ENCODE measurements around the gene ATP6V1B1. TPM values are rescaled to one million over a fixed set of nuclear protein-coding genes. Genes with fewer than 3 reads are reported as not detected.

Gene ATP6V1B1
- total and polyA plus RNA-seq, 2 of the 13 experiments (the other 11 are each of a cell fraction or from before 2014, with no cell fraction given): 0.58 to 1.6 TPM

DNA sequence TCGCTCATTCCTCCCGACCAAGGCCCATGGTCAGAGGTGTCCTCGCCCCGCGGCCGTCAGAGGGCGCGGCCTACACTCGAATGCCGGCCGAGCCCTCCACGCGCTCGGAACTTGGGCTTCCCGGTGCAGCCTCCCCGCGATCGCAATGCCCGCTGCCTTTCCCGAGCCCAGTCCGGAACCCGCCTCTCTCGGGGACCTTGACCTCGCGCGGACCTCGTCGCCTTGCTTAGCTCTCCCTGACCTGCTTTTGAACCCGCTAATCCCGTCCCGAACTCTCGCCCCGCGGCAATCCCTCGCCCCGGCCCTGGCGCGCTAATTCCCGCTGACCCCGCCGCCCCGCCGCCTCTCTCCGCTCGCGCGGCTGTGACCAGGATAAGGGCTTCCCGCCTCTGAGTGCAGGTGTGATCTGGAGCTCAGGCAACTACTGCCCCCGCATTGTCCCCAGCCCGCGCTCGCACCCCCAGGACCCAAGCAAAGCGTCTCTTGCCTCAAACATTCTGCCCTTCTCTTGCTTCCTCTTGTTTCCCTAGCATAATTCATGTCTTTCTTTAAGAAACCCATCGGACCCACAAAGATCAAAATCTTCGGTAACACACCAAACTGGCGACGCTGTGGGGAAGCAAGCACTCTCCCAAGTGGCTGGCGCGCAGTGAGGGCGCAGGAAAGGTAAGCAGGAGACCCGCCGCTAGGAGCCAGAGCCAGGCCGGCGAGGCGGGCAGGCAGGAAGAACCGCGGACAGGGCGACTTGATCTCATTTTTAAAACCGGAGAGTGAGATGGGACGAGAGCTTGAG is 46.6 kb upstream of the ATP6V1B1 start (continued):
- TF ChIP-seq, protein P1, sequence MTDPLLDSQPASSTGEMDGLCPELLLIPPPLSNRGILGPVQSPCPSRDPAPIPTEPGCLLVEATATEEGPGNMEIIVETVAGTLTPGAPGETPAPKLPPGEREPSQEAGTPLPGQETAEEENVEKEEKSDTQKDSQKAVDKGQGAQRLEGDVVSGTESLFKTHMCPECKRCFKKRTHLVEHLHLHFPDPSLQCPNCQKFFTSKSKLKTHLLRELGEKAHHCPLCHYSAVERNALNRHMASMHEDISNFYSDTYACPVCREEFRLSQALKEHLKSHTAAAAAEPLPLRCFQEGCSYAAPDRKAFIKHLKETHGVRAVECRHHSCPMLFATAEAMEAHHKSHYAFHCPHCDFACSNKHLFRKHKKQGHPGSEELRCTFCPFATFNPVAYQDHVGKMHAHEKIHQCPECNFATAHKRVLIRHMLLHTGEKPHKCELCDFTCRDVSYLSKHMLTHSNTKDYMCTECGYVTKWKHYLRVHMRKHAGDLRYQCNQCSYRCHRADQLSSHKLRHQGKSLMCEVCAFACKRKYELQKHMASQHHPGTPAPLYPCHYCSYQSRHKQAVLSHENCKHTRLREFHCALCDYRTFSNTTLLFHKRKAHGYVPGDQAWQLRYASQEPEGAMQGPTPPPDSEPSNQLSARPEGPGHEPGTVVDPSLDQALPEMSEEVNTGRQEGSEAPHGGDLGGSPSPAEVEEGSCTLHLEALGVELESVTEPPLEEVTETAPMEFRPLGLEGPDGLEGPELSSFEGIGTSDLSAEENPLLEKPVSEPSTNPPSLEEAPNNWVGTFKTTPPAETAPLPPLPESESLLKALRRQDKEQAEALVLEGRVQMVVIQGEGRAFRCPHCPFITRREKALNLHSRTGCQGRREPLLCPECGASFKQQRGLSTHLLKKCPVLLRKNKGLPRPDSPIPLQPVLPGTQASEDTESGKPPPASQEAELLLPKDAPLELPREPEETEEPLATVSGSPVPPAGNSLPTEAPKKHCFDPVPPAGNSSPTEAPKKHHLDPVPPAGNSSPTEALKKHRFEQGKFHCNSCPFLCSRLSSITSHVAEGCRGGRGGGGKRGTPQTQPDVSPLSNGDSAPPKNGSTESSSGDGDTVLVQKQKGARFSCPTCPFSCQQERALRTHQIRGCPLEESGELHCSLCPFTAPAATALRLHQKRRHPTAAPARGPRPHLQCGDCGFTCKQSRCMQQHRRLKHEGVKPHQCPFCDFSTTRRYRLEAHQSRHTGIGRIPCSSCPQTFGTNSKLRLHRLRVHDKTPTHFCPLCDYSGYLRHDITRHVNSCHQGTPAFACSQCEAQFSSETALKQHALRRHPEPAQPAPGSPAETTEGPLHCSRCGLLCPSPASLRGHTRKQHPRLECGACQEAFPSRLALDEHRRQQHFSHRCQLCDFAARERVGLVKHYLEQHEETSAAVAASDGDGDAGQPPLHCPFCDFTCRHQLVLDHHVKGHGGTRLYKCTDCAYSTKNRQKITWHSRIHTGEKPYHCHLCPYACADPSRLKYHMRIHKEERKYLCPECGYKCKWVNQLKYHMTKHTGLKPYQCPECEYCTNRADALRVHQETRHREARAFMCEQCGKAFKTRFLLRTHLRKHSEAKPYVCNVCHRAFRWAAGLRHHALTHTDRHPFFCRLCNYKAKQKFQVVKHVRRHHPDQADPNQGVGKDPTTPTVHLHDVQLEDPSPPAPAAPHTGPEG (CRISPR knock-in tag; IDR thresholded peaks at IDR 0.05): no peak
- TF ChIP-seq, protein P2, sequence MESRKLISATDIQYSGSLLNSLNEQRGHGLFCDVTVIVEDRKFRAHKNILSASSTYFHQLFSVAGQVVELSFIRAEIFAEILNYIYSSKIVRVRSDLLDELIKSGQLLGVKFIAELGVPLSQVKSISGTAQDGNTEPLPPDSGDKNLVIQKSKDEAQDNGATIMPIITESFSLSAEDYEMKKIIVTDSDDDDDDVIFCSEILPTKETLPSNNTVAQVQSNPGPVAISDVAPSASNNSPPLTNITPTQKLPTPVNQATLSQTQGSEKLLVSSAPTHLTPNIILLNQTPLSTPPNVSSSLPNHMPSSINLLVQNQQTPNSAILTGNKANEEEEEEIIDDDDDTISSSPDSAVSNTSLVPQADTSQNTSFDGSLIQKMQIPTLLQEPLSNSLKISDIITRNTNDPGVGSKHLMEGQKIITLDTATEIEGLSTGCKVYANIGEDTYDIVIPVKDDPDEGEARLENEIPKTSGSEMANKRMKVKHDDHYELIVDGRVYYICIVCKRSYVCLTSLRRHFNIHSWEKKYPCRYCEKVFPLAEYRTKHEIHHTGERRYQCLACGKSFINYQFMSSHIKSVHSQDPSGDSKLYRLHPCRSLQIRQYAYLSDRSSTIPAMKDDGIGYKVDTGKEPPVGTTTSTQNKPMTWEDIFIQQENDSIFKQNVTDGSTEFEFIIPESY (CRISPR knock-in tag; IDR thresholded peaks at IDR 0.05): peak; percentile 50; the same call in 1 of the 2 replicates
- TF ChIP-seq GATAD2A (CRISPR knock-in tag; IDR thresholded peaks at IDR 0.05) (no peak), NR2C2 (CRISPR knock-in tag; IDR thresholded peaks at IDR 0.05; ENCODE audit: borderline replicate concordance) (peak; percentile 46; the same call in 1 of the 2 replicates), ZSCAN21 (CRISPR knock-in tag; IDR thresholded peaks at IDR 0.05; ENCODE audit: borderline replicate concordance) (no peak), ATF7 (IDR thresholded peaks at IDR 0.05) (no peak), ATF7 (CRISPR knock-in tag; IDR thresholded peaks at IDR 0.05) (no peak), ZNF205 (CRISPR knock-in tag; IDR thresholded peaks at IDR 0.05) (no peak), ZNF136 (CRISPR knock-in tag; IDR thresholded peaks at IDR 0.05; ENCODE audit: low read depth) (no peak), ZFY (CRISPR knock-in tag; IDR thresholded peaks at IDR 0.05) (peak; percentile 47; the same call in 1 of the 2 replicates), ZNF513 (CRISPR knock-in tag; conservative IDR thresholded peaks at IDR 0.05) (no peak), TCF7 (IDR thresholded peaks at IDR 0.05; ENCODE audit: low read depth) (0 out of 2 replicates have a peak, but pooled peaks have one; percentile 6), ZNF30 (CRISPR knock-in tag; IDR thresholded peaks at IDR 0.05) (no peak), RBM22 (optimal IDR thresholded peaks at IDR 0.05; ENCODE audit: low read length) (no peak)
- TF ChIP-seq, protein P3, sequence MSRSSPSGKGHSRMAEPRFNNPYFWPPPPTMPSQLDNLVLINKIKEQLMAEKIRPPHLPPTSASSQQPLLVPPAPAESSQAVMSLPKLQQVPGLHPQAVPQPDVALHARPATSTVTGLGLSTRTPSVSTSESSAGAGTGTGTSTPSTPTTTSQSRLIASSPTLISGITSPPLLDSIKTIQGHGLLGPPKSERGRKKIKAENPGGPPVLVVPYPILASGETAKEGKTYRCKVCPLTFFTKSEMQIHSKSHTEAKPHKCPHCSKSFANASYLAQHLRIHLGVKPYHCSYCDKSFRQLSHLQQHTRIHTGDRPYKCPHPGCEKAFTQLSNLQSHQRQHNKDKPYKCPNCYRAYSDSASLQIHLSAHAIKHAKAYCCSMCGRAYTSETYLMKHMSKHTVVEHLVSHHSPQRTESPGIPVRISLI (CRISPR knock-in tag; IDR thresholded peaks at IDR 0.05; ENCODE audit: borderline replicate concordance): no peak
- TF ChIP-seq, protein P4, sequence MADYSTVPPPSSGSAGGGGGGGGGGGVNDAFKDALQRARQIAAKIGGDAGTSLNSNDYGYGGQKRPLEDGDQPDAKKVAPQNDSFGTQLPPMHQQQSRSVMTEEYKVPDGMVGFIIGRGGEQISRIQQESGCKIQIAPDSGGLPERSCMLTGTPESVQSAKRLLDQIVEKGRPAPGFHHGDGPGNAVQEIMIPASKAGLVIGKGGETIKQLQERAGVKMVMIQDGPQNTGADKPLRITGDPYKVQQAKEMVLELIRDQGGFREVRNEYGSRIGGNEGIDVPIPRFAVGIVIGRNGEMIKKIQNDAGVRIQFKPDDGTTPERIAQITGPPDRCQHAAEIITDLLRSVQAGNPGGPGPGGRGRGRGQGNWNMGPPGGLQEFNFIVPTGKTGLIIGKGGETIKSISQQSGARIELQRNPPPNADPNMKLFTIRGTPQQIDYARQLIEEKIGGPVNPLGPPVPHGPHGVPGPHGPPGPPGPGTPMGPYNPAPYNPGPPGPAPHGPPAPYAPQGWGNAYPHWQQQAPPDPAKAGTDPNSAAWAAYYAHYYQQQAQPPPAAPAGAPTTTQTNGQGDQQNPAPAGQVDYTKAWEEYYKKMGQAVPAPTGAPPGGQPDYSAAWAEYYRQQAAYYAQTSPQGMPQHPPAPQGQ (CRISPR knock-in tag; IDR thresholded peaks at IDR 0.05; ENCODE audit: borderline replicate concordance): no peak

Measured in HepG2 (cell line).